Left renal cortex interstitium (tissue), 4 donors: ENCODE measurements around the gene MBD3L2. TPM values are rescaled to one million over a fixed set of nuclear protein-coding genes. Genes with fewer than 3 reads are reported as not detected.

Experiments used
- polyA plus RNA-seq, 4 donors: library from polyadenylated mRNA; unstranded; fragments of 120-200 nt; gene quantifications; one replicate each; pipeline ENCODE4 v1.2.1, GENCODE V29; 2013; ENCODE audit not compliant: insufficient read length in 4 of 4

MBD3L2 gene
- polyA plus RNA-seq, 4 donors: not detected

Other genes starting within 250 kb of the MBD3L2 start
- under 1 TPM; 0.08 to 0.16 (median 0.12) TPM for gene ADGRE1, start 161.7 kb upstream of the MBD3L2 start, polyA plus RNA-seq
- gene MBD3L2B, start 27.9 kb upstream of the MBD3L2 start, polyA plus RNA-seq: not detected
- gene MBD3L5, start 18.7 kb upstream of the MBD3L2 start, polyA plus RNA-seq: not detected
- not detected for gene MBD3L4, start 9.1 kb upstream of the MBD3L2 start, polyA plus RNA-seq
- not detected for gene MBD3L3, start 9.4 kb downstream of the MBD3L2 start, polyA plus RNA-seq
- gene ZNF557, start 20.4 kb downstream of the MBD3L2 start, polyA plus RNA-seq: 10 to 100 TPM in 1 of 4 donors, 1 to 10 TPM in 3; 8.0 to 10.1 (median 8.8) TPM
- gene INSR, start 245.1 kb downstream of the MBD3L2 start, polyA plus RNA-seq: 10 to 100 TPM; 23.3 to 35.3 (median 28.7) TPM